ENCODE results near the gene MT1X.
"Not testable (repeated sequence)": the region's sequence is repeated elsewhere in the genome, so short reads cannot be mapped to it uniquely, and the experiment has no call there.

GRCh38 chr16:56717532-56717931 lies 35.3 kb downstream of the MT1X start:
- not testable (repeated sequence) for TF ChIP-seq CTCF (IDR thresholded peaks at IDR 0.05; ENCODE audit: low read depth, low read length); EZH2phosphoT487 (IDR thresholded peaks at IDR 0.05; ENCODE audit: low read depth)
